Inflammatory macrophage treated with lipopolysaccharide for 4 hours (primary cell): ENCODE data around the gene SUPT7L.
A peak's percentile ranks its signal among the peaks of the same experiment; 100 is the strongest.
"Not testable (repeated sequence)": the region's sequence is repeated elsewhere in the genome, so short reads cannot be mapped to it uniquely, and the experiment has no call there.

ENCODE experiments used
- DNase-seq: peaks from one replicate; pipeline ENCODE4 v3.0.0-alpha.2; 2020

The SUPT7L gene

GRCh38 chr2:27636766-27637165 is 26.6 kb downstream of the SUPT7L start:
- DNase-seq, result no peak

- DNase-seq, result no peak
Observed at GRCh38 chr2:27634291-27634690, 29.1 kb downstream of the SUPT7L start.

- DNase-seq, result not testable (repeated sequence)
Observed at GRCh38 chr2:27630257-27630656, 33.2 kb downstream of the SUPT7L start.

GRCh38 chr2:27628767-27629709 is 34.4 kb downstream of the SUPT7L start, which contains the start of the genes CCDC121 and GPN1:
Gene CCDC121, minus strand, starts transcription at chr2:27629012. Its CDS starts 1,213 bp downstream, at chr2:27627799.
Gene GPN1, plus strand, starts transcription at chr2:27629050. Its CDS starts 9 bp downstream, at chr2:27629059.
- DNase-seq, result peak; percentile 95

- DNase-seq, result peak; percentile 71
Observed at GRCh38 chr2:27627963-27628766, 35.2 kb downstream of the SUPT7L start.

GRCh38 chr2:27626921-27627320 is 36.5 kb downstream of the SUPT7L start:
- peak; percentile 36 for DNase-seq

- DNase-seq, result not testable (repeated sequence)
Observed at GRCh38 chr2:27626323-27626722, 37.1 kb downstream of the SUPT7L start.

GRCh38 chr2:27624943-27625342 is 38.5 kb downstream of the SUPT7L start:
- no peak for DNase-seq

GRCh38 chr2:27622921-27623384 is 40.5 kb downstream of the SUPT7L start:
- no peak for DNase-seq

- DNase-seq, result no peak
Observed at GRCh38 chr2:27621524-27621923, 41.9 kb downstream of the SUPT7L start.

GRCh38 chr2:27615316-27615715 is 48.1 kb downstream of the SUPT7L start:
- no peak for DNase-seq

GRCh38 chr2:27613985-27614384 is 49.4 kb downstream of the SUPT7L start:
- no peak for DNase-seq

- no peak for DNase-seq
Observed at GRCh38 chr2:27606611-27607010, 56.8 kb downstream of the SUPT7L start.
